CD8-positive, alpha-beta memory T cell (primary cell): ENCODE results near the gene EDIL3. TPM values are rescaled to one million over a fixed set of nuclear protein-coding genes. Genes with fewer than 3 reads are reported as not detected.

Experiments
- CTCF ChIA-PET: fragments of 350-600 bp; sonication (Branson Sonifier 250); formaldehyde crosslinking; loops from one replicate; lab custom pipeline; 2021; ENCODE audit warnings: antibody characterized with exemption; lab: Charles Lee
- POLR2A ChIA-PET: fragments of 350-600 bp; sonication (Branson Sonifier 250); formaldehyde crosslinking; loops from one replicate; lab custom pipeline; 2021; ENCODE audit warnings: antibody characterized with exemption; lab: Charles Lee
- DNase-seq, 5 donors: peaks; one replicate each; pipeline versions ENCODE4 v3.0.0 to v3.0.0-alpha.2; 2020 to 2022; ENCODE audit warnings: mixed read lengths in 1 of 5
- H3K27ac ChIP-seq: one replicate; pipeline ENCODE4 v1.7.0; 2013; ENCODE audit warnings: low read depth, mild to moderate bottlenecking, low read length, moderate library complexity
- H3K27me3 ChIP-seq: 2 replicates; pipeline ENCODE4 v1.7.0; 2013; ENCODE audit warnings: low read length, mild to moderate bottlenecking; ENCODE audit not compliant: insufficient read depth, poor library complexity, severe bottlenecking
- H3K36me3 ChIP-seq: 2 replicates; pipeline ENCODE4 v1.7.0; 2013; ENCODE audit warnings: mild to moderate bottlenecking, low read length, moderate library complexity; ENCODE audit not compliant: insufficient read depth
- H3K4me1 ChIP-seq: 2 replicates; pipeline ENCODE4 v1.7.0; 2013; ENCODE audit warnings: mild to moderate bottlenecking, low read length, moderate library complexity; ENCODE audit not compliant: insufficient read depth
- H3K4me3 ChIP-seq: 2 replicates; pipeline ENCODE4 v1.7.0; 2013; ENCODE audit warnings: mild to moderate bottlenecking, low read length
- H3K9me3 ChIP-seq: 2 replicates; pipeline ENCODE4 v1.7.0; 2013; ENCODE audit warnings: mild to moderate bottlenecking, low read length
- H3K27ac Mint-ChIP-seq, 8 donors: one replicate each; pipeline ENCODE4 v1.8.0; 2020 to 2021; ENCODE audit warnings: mixed read lengths in 8 of 8, mild to moderate bottlenecking in 6 of 8, inconsistent platforms in 3 of 8, moderate library complexity in 3 of 8
- H3K27me3 Mint-ChIP-seq, 2 donors: one replicate each; pipeline ENCODE4 v1.8.0; 2020 to 2021; ENCODE audit warnings: mixed read lengths in 2 of 2, mild to moderate bottlenecking in 1 of 2, moderate library complexity in 1 of 2
- H3K36me3 Mint-ChIP-seq, 3 donors: one replicate each; pipeline ENCODE4 v1.8.0; 2020 to 2021; ENCODE audit warnings: mixed read lengths in 3 of 3, inconsistent platforms in 1 of 3, mild to moderate bottlenecking in 1 of 3
- H3K4me1 Mint-ChIP-seq, 3 donors: one replicate each; pipeline ENCODE4 v1.8.0; 2020 to 2021; ENCODE audit warnings: mixed read lengths in 3 of 3, inconsistent platforms in 1 of 3, mild to moderate bottlenecking in 1 of 3
- H3K4me3 Mint-ChIP-seq, 7 donors: one replicate each; pipeline ENCODE4 v1.8.0; 2020 to 2021; ENCODE audit warnings: mixed read lengths in 7 of 7, mild to moderate bottlenecking in 6 of 7, moderate library complexity in 4 of 7, inconsistent platforms in 2 of 7
- H3K9me3 Mint-ChIP-seq, 5 donors: one replicate each; pipeline ENCODE4 v1.8.0; 2020 to 2022; ENCODE audit warnings: mixed read lengths in 5 of 5, mild to moderate bottlenecking in 3 of 5, moderate library complexity in 2 of 5, inconsistent platforms in 1 of 5
- polyA plus RNA-seq: library from polyadenylated mRNA; unstranded; fragments of 300-500 nt; fragmentation: Illumina TruSeq; gene quantifications from one replicate; pipeline ENCODE4 v1.2.3, GENCODE V29; 2021
- total RNA-seq, 2 experiments: library from RNA; stranded (reverse); gene quantifications; one replicate each; pipeline ENCODE4 v1.2.3, GENCODE V29; 2021

Gene EDIL3
- total and polyA plus RNA-seq, 3 experiments from 2014 or later = not detected

- no peak overlapping the region for H3K4me3 Mint-ChIP-seq
- H3K4me1 Mint-ChIP-seq = no peaks in the 10 kb centered on the region
- Histone ChIP-seq H3K27me3 (no peaks in the 10 kb centered on the region), H3K36me3 (no peaks in the 10 kb centered on the region), H3K9me3 (no peaks in the 10 kb centered on the region), H3K4me3 (no peak overlapping the region), H3K4me1 (no peaks in the 10 kb centered on the region), H3K27ac (no peak overlapping the region)
- no peak for DNase-seq
- peaks cover 0 to 6% (median 0%) of the 10 kb centered on the region in 5 donors for H3K9me3 Mint-ChIP-seq
- no peaks in the 10 kb centered on the region for H3K27me3 Mint-ChIP-seq
- no peaks in the 10 kb centered on the region for H3K36me3 Mint-ChIP-seq
- no peak overlapping the region for H3K27ac Mint-ChIP-seq
- CTCF ChIA-PET = no interaction called here
- POLR2A ChIA-PET = no interaction called here
Measured at GRCh38 chr5:84273517-84273883, 111.2 kb downstream of the EDIL3 start.

- no peaks in the 10 kb centered on the region for H3K27me3 Mint-ChIP-seq
- H3K36me3 Mint-ChIP-seq = no peaks in the 10 kb centered on the region
- Histone ChIP-seq H3K27ac (no peak overlapping the region), H3K4me1 (no peaks in the 10 kb centered on the region), H3K36me3 (no peaks in the 10 kb centered on the region), H3K27me3 (no peaks in the 10 kb centered on the region), H3K9me3 (no peaks in the 10 kb centered on the region), H3K4me3 (no peak overlapping the region)
- peaks cover 0 to 10% (median 0%) of the 10 kb centered on the region in 5 donors for H3K9me3 Mint-ChIP-seq
- ChIA-PET CTCF (no interaction called here), POLR2A (no interaction called here)
- H3K27ac Mint-ChIP-seq = no peak overlapping the region
- no peak for DNase-seq
- no peaks in the 10 kb centered on the region for H3K4me1 Mint-ChIP-seq
- H3K4me3 Mint-ChIP-seq = no peak overlapping the region
Measured at GRCh38 chr5:84272771-84273516, 111.7 kb downstream of the EDIL3 start.

- Histone ChIP-seq H3K9me3 (no peaks in the 10 kb centered on the region), H3K36me3 (no peaks in the 10 kb centered on the region), H3K4me3 (no peak overlapping the region), H3K4me1 (no peaks in the 10 kb centered on the region), H3K27me3 (no peaks in the 10 kb centered on the region), H3K27ac (no peak overlapping the region)
- Mint-ChIP-seq H3K27me3 (no peaks in the 10 kb centered on the region), H3K4me3 (no peak overlapping the region), H3K4me1 (no peaks in the 10 kb centered on the region), H3K27ac (no peak overlapping the region), H3K9me3 (peaks cover 0 to 19% (median 4%) of the 10 kb centered on the region in 5 donors), H3K36me3 (no peaks in the 10 kb centered on the region)
- ChIA-PET CTCF (no interaction called here), POLR2A (no interaction called here)
- no peak for DNase-seq
Measured at GRCh38 chr5:84265739-84266550, 118.7 kb downstream of the EDIL3 start.

GRCh38 chr5:84265130-84265529 is 119.5 kb downstream of the EDIL3 start:
- ChIA-PET POLR2A (no interaction called here), CTCF (no interaction called here)
- no peaks in the 10 kb centered on the region for H3K36me3 ChIP-seq
- Mint-ChIP-seq H3K27ac (no peak overlapping the region), H3K9me3 (peaks cover 0 to 19% (median 4%) of the 10 kb centered on the region in 5 donors), H3K4me1 (no peaks in the 10 kb centered on the region), H3K27me3 (no peaks in the 10 kb centered on the region), H3K4me3 (no peak overlapping the region), H3K36me3 (no peaks in the 10 kb centered on the region)
- H3K4me1 ChIP-seq = no peaks in the 10 kb centered on the region
- H3K27me3 ChIP-seq = no peaks in the 10 kb centered on the region
- no peak for DNase-seq
- no peak overlapping the region for H3K4me3 ChIP-seq
- no peaks in the 10 kb centered on the region for H3K9me3 ChIP-seq
- no peak overlapping the region for H3K27ac ChIP-seq

- CTCF ChIA-PET = no interaction called here
Measured at GRCh38 chr5:84260939-84261338, 123.7 kb downstream of the EDIL3 start.

GRCh38 chr5:84260140-84260539 is 124.5 kb downstream of the EDIL3 start:
- Histone ChIP-seq H3K4me1 (no peaks in the 10 kb centered on the region), H3K27ac (no peak overlapping the region), H3K27me3 (no peaks in the 10 kb centered on the region), H3K9me3 (no peaks in the 10 kb centered on the region), H3K4me3 (no peak overlapping the region), H3K36me3 (no peaks in the 10 kb centered on the region)
- no peaks in the 10 kb centered on the region for H3K27me3 Mint-ChIP-seq
- H3K27ac Mint-ChIP-seq = no peak overlapping the region
- ChIA-PET POLR2A (no interaction called here), CTCF (no interaction called here)
- H3K4me1 Mint-ChIP-seq = no peaks in the 10 kb centered on the region
- DNase-seq = no peak
- H3K36me3 Mint-ChIP-seq = no peaks in the 10 kb centered on the region
- H3K4me3 Mint-ChIP-seq = no peak overlapping the region
- peaks cover 3 to 12% (median 4%) of the 10 kb centered on the region in 5 donors for H3K9me3 Mint-ChIP-seq

More at GRCh38 chr5:84260939-84261338, 123.7 kb downstream of the EDIL3 start:
- H3K27me3 ChIP-seq = no peaks in the 10 kb centered on the region
- Mint-ChIP-seq H3K4me1 (no peaks in the 10 kb centered on the region), H3K27ac (no peak overlapping the region), H3K36me3 (no peaks in the 10 kb centered on the region), H3K9me3 (peaks cover 3 to 12% (median 4%) of the 10 kb centered on the region in 5 donors), H3K4me3 (no peak overlapping the region), H3K27me3 (no peaks in the 10 kb centered on the region)
- DNase-seq = no peak
- H3K4me1 ChIP-seq = no peaks in the 10 kb centered on the region
- no peak overlapping the region for H3K27ac ChIP-seq
- no peaks in the 10 kb centered on the region for H3K36me3 ChIP-seq
- POLR2A ChIA-PET = no interaction called here
- no peak overlapping the region for H3K4me3 ChIP-seq
- H3K9me3 ChIP-seq = no peaks in the 10 kb centered on the region

- H3K4me3 ChIP-seq = no peak overlapping the region
- H3K4me3 Mint-ChIP-seq = no peak overlapping the region
- no peaks in the 10 kb centered on the region for H3K4me1 Mint-ChIP-seq
- no peak overlapping the region for H3K27ac Mint-ChIP-seq
- H3K27ac ChIP-seq = no peak overlapping the region
- H3K36me3 ChIP-seq = no peaks in the 10 kb centered on the region
- H3K9me3 ChIP-seq = no peaks in the 10 kb centered on the region
- no peak for DNase-seq
- H3K27me3 Mint-ChIP-seq = no peaks in the 10 kb centered on the region
- no peaks in the 10 kb centered on the region for H3K27me3 ChIP-seq
- peaks cover 3 to 12% (median 6%) of the 10 kb centered on the region in 5 donors for H3K9me3 Mint-ChIP-seq
- no peaks in the 10 kb centered on the region for H3K36me3 Mint-ChIP-seq
- ChIA-PET CTCF (no interaction called here), POLR2A (no interaction called here)
- no peaks in the 10 kb centered on the region for H3K4me1 ChIP-seq
Measured at GRCh38 chr5:84259283-84260045, 125.2 kb downstream of the EDIL3 start.

- Histone ChIP-seq H3K36me3 (no peaks in the 10 kb centered on the region), H3K4me1 (no peaks in the 10 kb centered on the region), H3K27me3 (no peaks in the 10 kb centered on the region), H3K4me3 (no peak overlapping the region), H3K9me3 (no peaks in the 10 kb centered on the region), H3K27ac (no peak overlapping the region)
- Mint-ChIP-seq H3K36me3 (no peaks in the 10 kb centered on the region), H3K4me3 (no peak overlapping the region), H3K9me3 (peaks cover under 1 to 12% (median 4%) of the 10 kb centered on the region in 5 donors), H3K27ac (no peak overlapping the region), H3K4me1 (no peaks in the 10 kb centered on the region), H3K27me3 (no peaks in the 10 kb centered on the region)
- ChIA-PET POLR2A (no interaction called here), CTCF (no interaction called here)
- DNase-seq = no peak
Measured at GRCh38 chr5:84257061-84257460, 127.6 kb downstream of the EDIL3 start.
